SK-N-DZ (cell line): ENCODE data around the gene METAP1.
"Not testable (repeated sequence)": the region's sequence is repeated elsewhere in the genome, so short reads cannot be mapped to it uniquely, and the experiment has no call there.

ENCODE experiments used
- DNase-seq: peaks from one replicate; pipeline ENCODE4 v3.0.0-alpha.2; 2015; ENCODE audit warnings: low spot score
- small RNA-seq, 2 experiments: library from RNA; depleted of rRNA; stranded (forward); fragments of <200 nt; gene quantifications; one replicate each; pipeline ENCODE3, GENCODE V24; 2014

The METAP1 gene

DNA sequence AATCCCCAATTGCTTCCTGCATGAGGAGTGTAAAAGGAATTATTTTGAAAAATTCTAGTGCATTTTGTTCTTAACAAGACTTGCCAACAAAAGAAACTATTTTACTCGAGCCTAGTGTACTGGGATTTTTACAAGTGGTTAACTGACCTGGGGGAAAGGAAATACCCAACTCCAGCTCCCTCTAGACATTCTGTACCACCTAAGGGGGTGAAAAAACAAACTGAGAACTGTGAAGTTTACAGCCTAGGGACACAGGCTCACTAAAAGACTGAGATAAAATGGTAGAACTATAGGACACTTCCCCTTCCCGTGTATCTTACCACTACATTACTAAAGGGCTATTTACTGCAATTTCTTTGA is 95.7 kb downstream of the METAP1 start:
- no peak for DNase-seq

DNA sequence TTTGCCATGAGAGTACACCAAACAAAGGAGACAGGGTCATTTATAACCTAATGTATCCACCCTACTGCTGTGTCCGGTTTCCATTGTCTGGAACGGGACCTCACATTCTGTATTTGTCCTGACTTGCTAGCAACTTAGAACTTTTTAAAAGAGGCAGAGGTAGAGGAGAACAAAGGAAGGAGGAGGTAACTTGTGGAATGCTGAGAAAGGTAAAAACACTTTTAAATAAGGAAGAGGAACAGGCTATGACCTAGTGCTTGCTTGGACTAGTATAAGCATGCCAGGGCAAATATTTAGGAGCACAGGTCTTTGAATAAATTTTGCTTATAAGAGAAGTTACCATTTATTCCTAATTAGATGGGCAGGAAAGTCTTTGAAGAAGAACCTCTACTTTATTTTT is 96.3 kb downstream of the METAP1 start:
- DNase-seq, result not testable (repeated sequence)

DNA sequence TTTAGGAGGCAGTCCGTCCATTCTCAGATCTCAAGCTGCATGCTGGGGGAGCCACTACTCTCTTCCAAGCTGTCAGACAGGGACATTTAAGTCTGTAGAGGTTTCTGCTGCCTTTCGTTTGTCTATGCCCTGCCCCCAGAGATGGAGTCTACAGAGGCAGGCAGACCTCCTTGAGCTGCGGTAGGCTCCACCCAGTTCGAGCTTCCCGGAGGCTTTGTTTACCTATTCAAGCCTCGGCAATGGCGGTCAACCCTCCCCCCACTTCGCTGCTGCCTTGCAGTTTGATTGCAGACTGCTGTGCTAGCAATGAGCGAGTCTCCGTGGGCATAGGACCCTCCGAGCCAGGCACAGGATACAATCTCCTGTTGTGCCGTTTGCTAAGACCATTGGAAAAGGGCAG is 103.8 kb downstream of the METAP1 start:
- DNase-seq, result no peak

DNA sequence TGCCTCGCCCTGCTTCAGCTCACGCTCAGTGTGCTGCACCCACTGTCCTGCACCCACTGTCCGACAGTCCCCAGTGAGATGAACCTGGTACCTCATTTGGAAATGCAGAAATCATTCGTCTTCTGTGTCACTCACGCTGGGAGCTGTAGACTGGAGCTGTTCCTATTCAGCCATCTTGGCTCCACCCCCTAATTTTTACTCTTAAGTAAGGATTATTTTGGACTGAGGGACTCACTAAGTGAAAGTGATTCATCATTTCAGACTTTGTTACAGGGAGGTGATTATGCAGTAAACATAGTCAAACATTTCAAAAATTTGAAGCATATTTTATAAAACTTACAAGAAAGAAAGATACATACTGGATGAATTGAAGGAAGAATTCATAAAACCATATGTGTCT is 104.3 kb downstream of the METAP1 start:
- DNase-seq, result not testable (repeated sequence)

DNA sequence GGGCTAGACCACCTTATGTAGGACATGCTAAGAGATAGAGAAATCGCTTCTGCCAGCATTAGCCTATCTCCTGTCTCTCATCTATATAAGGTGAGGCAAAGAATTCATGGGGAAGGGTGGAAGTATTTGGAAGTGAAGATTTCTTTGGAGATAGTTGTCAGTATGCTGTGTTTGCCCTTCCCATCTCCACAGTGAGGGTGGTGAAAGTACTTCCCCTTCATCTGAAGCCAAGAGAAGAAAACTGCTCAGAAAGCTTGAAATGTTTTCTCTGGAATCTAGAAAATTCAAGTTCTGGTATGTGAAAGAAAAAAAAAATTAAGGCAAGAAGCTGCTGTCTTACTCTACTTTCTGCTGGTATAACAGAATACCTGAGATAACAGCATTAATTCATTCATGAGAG is 105.4 kb downstream of the METAP1 start:
- no peak for DNase-seq

DNA sequence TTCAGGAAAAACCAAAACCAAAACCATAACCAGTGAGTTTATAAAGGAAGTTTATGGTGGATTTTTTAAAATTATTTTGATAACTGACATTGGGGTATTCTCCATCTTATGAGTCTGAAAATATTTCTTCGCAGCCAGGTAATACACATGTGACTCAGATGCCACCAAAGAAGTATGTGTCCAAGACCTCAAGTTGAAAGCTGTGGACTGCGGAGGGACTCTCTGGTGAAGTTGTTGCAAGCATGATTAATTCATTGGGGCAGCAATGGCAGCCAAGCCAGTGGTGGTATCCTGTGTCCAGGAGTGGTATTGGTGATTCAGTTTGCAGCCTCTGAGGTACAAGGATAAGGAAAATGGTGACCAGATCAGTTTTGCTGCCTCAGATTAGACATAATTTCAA is 107.1 kb downstream of the METAP1 start:
- DNase-seq, result no peak

DNA sequence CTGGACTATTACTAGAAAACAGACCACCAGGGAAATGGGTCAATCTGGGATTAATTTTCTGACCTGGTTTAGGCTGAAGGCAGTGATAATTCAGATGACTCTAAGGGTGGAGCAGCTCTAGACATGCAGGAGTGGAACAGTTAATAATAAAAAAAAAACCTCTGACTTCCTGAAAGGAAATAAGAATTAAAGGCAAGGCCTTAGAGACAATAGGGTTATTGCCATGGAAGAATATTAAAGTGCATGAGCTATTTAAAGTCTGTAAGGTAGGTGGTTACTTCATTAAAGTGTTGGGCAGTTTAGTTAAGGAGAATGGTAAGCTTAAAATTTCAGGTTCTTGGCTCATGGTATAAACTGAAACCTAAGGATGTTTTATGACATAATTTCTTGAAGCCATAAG is 107.6 kb downstream of the METAP1 start:
- no peak for DNase-seq

DNA sequence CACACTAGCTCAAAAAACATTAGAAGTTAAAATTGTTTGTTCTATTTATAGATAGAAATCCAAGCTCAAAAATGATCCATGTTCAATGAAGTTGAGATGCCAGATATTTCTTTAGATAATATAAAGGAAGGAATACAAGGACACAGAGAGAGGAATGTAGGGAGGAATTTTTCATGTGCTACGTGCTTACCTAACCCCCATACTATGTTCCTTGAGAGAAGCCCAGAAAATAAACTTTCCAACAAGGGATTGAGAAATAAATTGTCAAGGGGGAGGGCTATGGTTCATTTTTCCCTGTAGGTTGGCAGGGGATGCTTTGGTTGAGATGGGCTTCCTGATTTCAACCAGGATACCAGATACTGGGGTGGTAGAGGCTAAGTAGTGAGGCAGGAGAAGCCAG is 108.6 kb downstream of the METAP1 start:
- DNase-seq, result no peak

DNA sequence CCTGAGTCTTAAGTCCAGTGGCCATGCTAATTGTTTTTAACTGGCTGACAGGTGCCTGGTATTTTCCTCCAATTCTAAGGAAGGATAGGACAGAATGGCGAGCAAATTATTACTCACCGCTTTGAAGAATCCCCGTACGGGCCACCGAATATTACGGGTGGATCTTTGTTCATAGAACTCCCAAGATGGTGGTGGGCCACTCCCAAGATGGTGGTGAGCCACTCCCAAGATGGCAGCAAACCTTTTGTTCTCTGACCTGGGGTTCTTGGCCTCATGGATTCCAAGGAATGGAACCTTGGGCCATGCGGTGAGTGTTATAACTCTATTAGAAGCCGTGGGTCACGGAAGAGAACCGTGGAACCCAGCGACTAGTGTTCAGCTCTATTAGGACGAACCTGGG is 113.8 kb downstream of the METAP1 start:
- not testable (repeated sequence) for DNase-seq

Small RNA genes lying within 50 kb of the gene (small RNA-seq; reads per million reads assigned to genes)
- 0 to 0.35 reads per million in 2 experiments for gene MIR3684
- 0 to 0.04 reads per million in 2 experiments for gene RNU7-149P
